ENCODE data around the gene SORCS2. TPM values are rescaled to one million over a fixed set of nuclear protein-coding genes. Genes with fewer than 3 reads are reported as not detected.

Gene SORCS2
- total RNA-seq, 1 donor from 2014 or later, result 13.4 TPM

GRCh38 chr4:7325541-7325940 is 133.2 kb downstream of the SORCS2 start:
- H3K4me3 Mint-ChIP-seq, result no peak overlapping the region
- H3K4me1 Mint-ChIP-seq (ENCODE audit: unreplicated experiment), result peaks cover 8% of the 10 kb centered on the region
- H3K27ac Mint-ChIP-seq, result no peak overlapping the region
- TF ChIP-seq CTCF (conservative IDR thresholded peaks at IDR 0.05), result no peak
- no peaks in the 10 kb centered on the region for H3K27me3 Mint-ChIP-seq
- no peak for DNase-seq (ENCODE audit: extremely low spot score, unreplicated experiment)
- H3K9me3 Mint-ChIP-seq, result no peaks in the 10 kb centered on the region
- peaks cover 3% of the 10 kb centered on the region for H3K36me3 Mint-ChIP-seq

GRCh38 chr4:7326306-7326692 is 134.0 kb downstream of the SORCS2 start:
- H3K27ac Mint-ChIP-seq, result no peak overlapping the region
- no peak for TF ChIP-seq CTCF (conservative IDR thresholded peaks at IDR 0.05)
- H3K4me1 Mint-ChIP-seq (ENCODE audit: unreplicated experiment), result peaks cover 8% of the 10 kb centered on the region
- H3K36me3 Mint-ChIP-seq, result no peaks in the 10 kb centered on the region
- H3K4me3 Mint-ChIP-seq, result no peak overlapping the region
- H3K9me3 Mint-ChIP-seq, result no peaks in the 10 kb centered on the region
- no peaks in the 10 kb centered on the region for H3K27me3 Mint-ChIP-seq
- DNase-seq (ENCODE audit: extremely low spot score, unreplicated experiment), result no peak

- DNase-seq (ENCODE audit: extremely low spot score, unreplicated experiment), result no peak
- Mint-ChIP-seq H3K36me3 (no peaks in the 10 kb centered on the region), H3K4me1 (ENCODE audit: unreplicated experiment) (peaks cover 8% of the 10 kb centered on the region), H3K27ac (no peak overlapping the region), H3K27me3 (no peaks in the 10 kb centered on the region), H3K4me3 (no peak overlapping the region), H3K9me3 (no peaks in the 10 kb centered on the region)
- TF ChIP-seq CTCF (conservative IDR thresholded peaks at IDR 0.05), result no peak
These were observed 134.5 kb downstream of the SORCS2 start for GRCh38 chr4:7326693-7327340.

GRCh38 chr4:7327341-7327885 is 135.1 kb downstream of the SORCS2 start:
- no peak overlapping the region for H3K27ac Mint-ChIP-seq

GRCh38 chr4:7328162-7328912 is 136.0 kb downstream of the SORCS2 start:
- no peak for TF ChIP-seq CTCF (conservative IDR thresholded peaks at IDR 0.05)
- Mint-ChIP-seq H3K27ac (no peak overlapping the region), H3K4me1 (ENCODE audit: unreplicated experiment) (no peaks in the 10 kb centered on the region), H3K4me3 (no peak overlapping the region), H3K27me3 (no peaks in the 10 kb centered on the region), H3K9me3 (no peaks in the 10 kb centered on the region), H3K36me3 (no peaks in the 10 kb centered on the region)
- no peak for DNase-seq (ENCODE audit: extremely low spot score, unreplicated experiment)

More at GRCh38 chr4:7327341-7327885, 135.1 kb downstream of the SORCS2 start:
- H3K36me3 Mint-ChIP-seq, result no peaks in the 10 kb centered on the region
- H3K4me1 Mint-ChIP-seq (ENCODE audit: unreplicated experiment), result peaks cover 7% of the 10 kb centered on the region
- no peak for TF ChIP-seq CTCF (conservative IDR thresholded peaks at IDR 0.05)
- H3K9me3 Mint-ChIP-seq, result no peaks in the 10 kb centered on the region
- no peak for DNase-seq (ENCODE audit: extremely low spot score, unreplicated experiment)
- no peak overlapping the region for H3K4me3 Mint-ChIP-seq
- no peaks in the 10 kb centered on the region for H3K27me3 Mint-ChIP-seq
